Measurements from ENCODE around the gene RNU2-1.
"Not testable (repeated sequence)": the region's sequence is repeated elsewhere in the genome, so short reads cannot be mapped to it uniquely, and the experiment has no call there.

Gene RNU2-1

GRCh38 chr17:43233877-43234276 is at the start of gene RNU2-1:
RNU2-1 (minus strand) TSS chr17:43233977.
- not testable (repeated sequence) for DNase-seq

GRCh38 chr17:43272914-43273313 is 39.1 kb upstream of the RNU2-1 start:
- DNase-seq: not testable (repeated sequence)

DNA sequence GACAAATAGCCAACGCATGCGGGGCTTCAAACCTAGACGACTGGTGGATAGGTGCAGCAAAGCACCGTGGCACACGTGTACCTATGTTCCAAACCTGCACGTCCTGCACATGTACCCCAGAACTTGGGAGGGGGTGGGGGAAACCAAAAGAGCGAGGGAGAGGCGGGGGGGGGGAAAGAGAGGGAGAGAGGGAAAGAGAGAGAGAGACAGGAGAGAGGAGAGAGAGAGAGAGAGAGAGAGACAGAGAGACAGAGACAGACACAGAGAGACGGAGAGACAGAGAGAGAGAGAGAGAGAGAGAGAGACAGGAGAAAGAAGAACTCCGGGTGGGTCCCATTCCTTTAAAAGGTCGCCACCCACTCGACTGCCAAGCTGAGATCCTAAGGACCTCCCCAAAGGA is 38.7 kb upstream of the RNU2-1 start:
- not testable (repeated sequence) for DNase-seq

GRCh38 chr17:43270552-43271504 is 37.1 kb upstream of the RNU2-1 start:
- DNase-seq: not testable (repeated sequence)

DNA sequence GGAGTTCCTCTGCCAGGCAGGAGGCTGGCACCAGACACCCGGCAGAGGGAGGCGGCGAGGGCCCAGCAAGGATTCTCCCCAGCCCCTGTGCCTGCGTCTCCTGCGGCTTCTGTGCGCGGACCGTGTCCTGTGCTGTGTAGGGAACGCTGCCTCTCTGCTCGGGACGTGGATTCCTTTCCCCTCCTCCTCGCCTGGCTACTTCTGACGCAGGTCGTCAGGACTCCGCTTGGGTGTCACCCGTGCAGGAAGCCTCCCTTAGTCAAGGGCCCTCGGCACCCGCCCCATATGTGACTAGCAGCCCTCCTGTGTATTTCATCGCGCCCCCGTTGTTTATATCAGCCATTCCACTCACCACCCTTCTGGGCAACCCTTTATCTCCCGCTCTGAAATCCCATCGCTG is 12.7 kb upstream of the RNU2-1 start:
- not testable (repeated sequence) for DNase-seq

- not testable (repeated sequence) for DNase-seq
Observed at GRCh38 chr17:43240596-43241352, 7.0 kb upstream of the RNU2-1 start.

- not testable (repeated sequence) for DNase-seq
Observed at GRCh38 chr17:43239597-43239996, 5.8 kb upstream of the RNU2-1 start.

GRCh38 chr17:43233263-43233662 is 514 bp downstream of the RNU2-1 start:
- not testable (repeated sequence) for DNase-seq

GRCh38 chr17:43232021-43232699 is 1.6 kb downstream of the RNU2-1 start:
- DNase-seq: not testable (repeated sequence)

DNA sequence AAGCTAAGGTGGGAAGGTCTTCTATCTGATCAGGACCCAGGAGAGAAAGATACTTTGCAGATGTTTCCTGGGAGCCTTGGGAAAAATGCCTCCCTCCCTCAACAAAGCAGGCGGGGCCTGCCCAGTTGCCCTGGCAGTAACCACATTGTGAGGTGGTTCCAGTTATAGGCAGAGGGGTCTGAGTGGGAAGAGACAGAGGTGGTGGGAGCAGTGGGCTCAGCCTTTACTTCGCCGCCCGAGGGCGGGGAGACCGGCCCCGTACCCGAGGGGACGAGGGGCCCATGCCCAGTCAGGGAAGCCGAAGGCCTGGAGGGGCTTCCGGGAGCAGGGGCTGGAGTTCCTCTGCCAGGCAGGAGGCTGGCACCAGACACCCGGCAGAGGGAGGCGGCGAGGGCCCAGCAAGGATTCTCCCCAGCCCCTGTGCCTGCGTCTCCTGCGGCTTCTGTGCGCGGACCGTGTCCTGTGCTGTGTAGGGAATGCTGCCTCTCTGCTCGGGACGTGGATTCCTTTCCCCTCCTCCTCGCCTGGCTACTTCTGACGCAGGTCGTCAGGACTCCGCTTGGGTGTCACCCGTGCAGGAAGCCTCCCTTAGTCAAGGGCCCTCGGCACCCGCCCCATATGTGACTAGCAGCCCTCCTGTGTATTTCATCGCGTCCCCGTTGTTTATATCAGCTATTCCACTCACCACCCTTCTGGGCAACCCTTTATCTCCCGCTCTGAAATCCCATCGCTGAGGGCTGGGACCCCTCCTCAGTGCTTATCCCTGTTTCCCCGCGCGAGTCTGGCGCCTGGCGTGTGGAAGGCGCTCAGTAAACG is 2.4 kb downstream of the RNU2-1 start:
- not testable (repeated sequence) for DNase-seq

DNA sequence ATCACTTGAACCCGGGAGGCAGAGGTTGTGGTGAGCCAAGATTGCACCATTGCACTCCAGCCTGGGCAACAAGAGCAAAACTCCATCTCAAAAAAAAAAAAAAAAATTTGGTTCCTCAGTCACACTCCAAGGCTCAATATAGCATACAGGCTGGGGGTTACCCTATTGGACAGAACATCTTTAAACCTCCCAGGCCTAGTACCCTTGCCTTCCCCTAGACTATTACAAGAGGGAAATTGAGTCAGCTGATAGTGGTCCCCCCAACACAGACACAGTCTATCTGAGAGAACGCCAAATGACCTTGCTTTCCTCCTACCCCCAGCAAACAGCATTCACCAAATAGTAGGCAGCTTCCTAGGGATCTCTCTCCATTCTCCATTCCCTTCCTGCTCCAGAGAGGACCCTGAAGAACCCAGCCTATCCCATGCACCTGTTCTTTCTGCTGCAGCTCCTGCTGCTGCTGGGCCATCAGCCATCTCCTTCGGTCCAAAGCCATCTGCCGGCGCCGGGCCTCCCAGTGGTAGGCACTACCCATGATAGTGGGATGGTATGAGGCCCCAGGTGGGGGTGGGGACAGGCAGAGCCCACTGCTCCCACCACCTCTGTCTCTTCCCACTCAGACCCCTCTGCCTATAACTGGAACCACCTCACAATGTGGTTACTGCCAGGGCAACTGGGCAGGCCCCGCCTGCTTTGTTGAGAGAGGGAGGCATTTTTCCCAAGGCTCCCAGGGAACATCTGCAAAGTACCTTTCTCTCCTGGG is 5.6 kb downstream of the RNU2-1 start, which contains the start of gene CCDC200:
TSS of gene CCDC200 (minus strand) at position 604 of the 763 bp plus-strand sequence. CDS start at position 535, 69 bp downstream.
- DNase-seq: not testable (repeated sequence)

DNA sequence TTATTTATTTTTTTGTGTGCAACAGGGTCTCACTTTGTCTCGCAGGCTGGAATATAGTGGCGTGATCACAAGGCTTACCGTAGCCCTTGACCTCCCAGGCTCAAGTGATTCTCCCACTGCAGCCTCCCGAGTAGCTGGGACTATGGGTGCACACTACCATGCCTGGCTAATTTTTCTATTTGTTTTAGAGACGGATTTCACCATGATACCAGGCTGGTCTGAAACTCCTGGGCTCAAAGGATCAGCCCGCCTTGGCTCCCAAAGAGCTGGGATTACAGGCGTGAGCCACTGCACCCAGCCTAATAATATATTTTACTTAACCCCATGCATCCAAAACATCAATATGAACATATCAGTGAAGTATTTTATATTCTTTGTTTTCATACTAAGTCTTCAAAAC is 7.4 kb downstream of the RNU2-1 start:
- DNase-seq: no peak

- DNase-seq: no peak
Observed at GRCh38 chr17:43224146-43224705, 9.6 kb downstream of the RNU2-1 start.

DNA sequence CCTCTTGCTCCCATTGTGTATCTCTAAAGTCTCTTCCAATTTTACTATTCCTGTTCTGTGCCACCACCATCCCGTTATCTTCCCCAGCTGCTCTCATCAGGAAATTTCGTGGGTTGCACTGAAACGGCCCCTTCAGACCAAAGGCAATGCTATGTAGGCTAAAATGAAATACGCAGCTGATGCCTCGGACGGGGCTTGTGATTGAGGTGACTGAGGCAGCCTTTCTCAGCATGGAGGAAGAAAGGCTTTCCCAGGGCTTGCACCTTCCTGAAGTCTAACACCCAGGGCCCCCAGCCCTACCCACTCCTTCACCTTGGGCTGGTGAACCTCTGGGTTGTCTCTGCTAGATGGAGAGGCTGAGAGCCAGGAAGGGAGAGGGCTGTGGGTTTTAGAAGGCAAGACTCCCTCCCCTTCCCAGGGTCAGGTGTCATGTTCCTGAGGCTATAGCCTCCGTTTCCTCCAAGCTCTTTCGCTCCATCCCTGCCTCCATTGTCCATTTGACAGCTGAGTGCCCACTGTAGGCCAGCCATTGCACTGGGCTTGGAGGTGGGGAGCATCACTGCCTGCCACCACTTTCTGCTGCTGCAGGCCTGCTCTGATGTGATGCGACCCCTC is 13.2 kb downstream of the RNU2-1 start:
- DNase-seq: no peak

DNA sequence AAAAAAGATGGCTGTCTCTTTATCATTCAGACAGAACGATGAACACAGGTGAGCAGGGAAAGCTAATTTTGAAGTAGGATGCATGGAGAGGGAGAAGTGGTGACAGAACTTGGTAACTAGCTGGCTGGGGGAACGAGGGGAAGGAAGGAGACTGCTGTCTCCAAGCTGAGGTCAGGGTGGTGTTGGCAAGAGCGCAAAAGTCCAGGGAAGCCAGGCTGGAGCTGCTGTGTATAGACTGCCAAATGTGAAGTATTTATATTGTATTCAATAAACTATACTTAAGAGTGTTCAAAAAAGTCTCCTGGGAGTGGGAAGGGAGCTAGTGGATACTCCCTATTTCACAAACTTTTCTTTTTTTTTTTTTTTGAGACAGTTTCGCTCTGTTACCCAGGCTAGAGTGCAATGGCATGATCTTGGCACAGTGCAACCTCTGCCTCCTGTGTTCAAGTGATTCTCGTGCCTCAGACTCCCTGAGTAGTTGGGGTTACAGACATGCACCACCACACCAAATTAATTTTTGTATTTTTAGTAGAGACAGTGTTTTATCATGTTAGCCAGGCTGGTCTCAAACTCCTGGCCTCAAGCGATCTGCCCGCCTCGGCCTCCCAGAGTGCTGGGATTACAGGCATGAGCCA is 13.9 kb downstream of the RNU2-1 start:
- DNase-seq: no peak

DNA sequence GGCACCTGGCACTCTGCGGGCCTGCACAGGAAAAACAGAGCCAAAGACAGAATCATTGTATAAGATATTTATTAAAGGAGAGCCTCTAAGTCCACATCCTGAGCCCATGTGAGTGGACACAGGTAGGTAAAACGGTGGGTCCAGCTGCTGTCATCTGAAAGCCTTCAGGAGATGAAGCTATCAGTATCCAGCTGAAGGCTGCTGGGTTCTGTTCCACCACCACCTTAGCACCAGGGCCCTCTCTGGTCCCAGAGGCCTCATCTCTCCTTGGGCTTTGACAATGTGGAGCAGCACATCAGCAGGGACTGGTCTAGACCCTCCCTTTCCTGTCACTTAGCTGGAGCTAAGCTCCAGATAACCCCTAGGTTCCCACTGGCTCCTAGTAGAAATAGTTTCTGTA is 14.8 kb downstream of the RNU2-1 start:
- no peak for DNase-seq

- DNase-seq: no peak
Observed at GRCh38 chr17:43217614-43218087, 16.1 kb downstream of the RNU2-1 start.

GRCh38 chr17:43216762-43217613 is 16.8 kb downstream of the RNU2-1 start:
- DNase-seq: no peak

DNA sequence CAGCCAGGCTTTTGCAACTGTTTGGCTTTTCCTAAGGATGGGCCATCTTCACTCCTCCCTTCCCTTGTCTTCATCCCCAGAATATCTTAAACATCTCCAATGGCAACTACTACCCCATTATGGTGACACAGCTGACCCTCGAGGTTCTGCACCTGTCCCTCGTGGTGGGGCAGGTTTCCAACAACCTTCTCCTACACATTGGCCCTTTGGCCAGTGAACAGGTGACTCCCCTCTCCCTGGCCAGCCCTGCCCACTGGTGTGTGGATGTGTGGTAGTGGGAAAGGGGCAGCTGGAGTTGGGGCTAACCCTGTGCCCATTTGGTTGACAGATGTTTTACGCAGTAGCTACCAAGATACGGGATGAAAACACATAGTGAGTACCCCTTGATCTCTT is 17.4 kb downstream of the RNU2-1 start:
- no peak for DNase-seq
